ENCODE data around the gene MAFF.
"Not testable (repeated sequence)": the region's sequence is repeated elsewhere in the genome, so short reads cannot be mapped to it uniquely, and the experiment has no call there.

The MAFF gene

DNA sequence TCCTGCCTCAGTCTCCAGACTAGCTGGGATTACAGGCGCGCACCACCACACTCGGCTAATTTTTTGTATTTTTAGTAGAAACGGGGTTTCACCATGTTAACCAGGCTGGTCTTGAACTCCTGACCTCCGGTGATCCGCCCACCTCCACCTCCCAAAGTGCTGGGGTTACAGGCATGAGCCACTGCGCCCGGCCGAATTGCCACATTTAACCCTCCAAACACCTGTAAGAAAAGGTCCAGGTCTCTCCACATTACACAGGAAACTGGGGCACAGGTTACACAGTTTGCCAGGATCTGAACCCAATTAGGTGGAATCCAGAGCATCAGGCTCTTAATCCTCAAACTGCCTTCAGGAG, 24.2 kb upstream of the MAFF start:
- H3K4me3 ChIP-seq (ENCODE audit: low read length); H3K27me3 ChIP-seq (ENCODE audit: control insufficient read depth, insufficient read depth, low read length); DNase-seq (ENCODE audit: low read depth, low spot score); H3K9me3 ChIP-seq (ENCODE audit: control insufficient read depth, insufficient read depth, low read length); H3K27ac ChIP-seq (ENCODE audit: low read length); H3K4me1 ChIP-seq (ENCODE audit: control insufficient read depth, insufficient read depth, low read length); H3K36me3 ChIP-seq (ENCODE audit: control insufficient read depth, insufficient read depth, low read length): not testable (repeated sequence)
- WGBS (ENCODE audit: insufficient coverage, insufficient read length), result no CpG with 5 or more reads among the region's 9 CpGs

DNA sequence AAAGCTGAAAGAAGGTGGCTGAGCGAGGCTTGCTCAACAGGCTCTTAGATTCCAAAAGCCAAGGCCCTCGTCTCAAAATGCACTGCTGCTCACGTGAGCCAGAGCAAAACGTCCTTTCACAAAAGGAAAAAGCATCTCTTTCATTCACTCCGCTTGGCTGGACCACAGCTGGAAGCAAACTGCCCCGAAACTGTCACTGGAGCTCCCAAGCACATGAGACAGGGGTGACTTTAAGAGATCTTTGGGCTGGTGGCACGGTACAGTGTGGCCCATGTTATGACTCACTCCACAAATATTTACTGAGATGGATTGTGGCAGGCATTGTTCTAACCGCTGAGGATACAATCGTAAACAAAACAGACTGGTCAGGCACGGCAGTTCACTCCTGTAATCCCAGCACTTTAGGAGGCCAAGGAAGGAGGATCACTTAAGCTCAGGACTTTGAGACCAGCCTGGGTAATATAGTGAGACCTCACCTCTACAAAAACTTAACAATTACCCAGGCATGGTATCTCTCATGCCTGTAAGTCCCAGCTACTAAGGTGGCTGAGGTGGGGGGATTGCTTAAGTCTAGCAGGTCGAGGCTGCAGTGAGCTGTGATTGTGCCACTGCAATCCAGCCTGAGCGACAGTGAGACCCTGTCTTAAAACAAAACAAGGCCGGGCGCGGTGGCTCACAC, 23.7 kb upstream of the MAFF start:
- no peaks in the 10 kb centered on the region for H3K36me3 ChIP-seq (ENCODE audit: control insufficient read depth, insufficient read depth, low read length)
- no peak for DNase-seq (ENCODE audit: low read depth, low spot score)
- no CpG with 5 or more reads among the region's 15 CpGs for WGBS (ENCODE audit: insufficient coverage, insufficient read length)
- no peaks in the 10 kb centered on the region for H3K9me3 ChIP-seq (ENCODE audit: control insufficient read depth, insufficient read depth, low read length)
- H3K27ac ChIP-seq (ENCODE audit: low read length), result no peak overlapping the region
- no peaks in the 10 kb centered on the region for H3K27me3 ChIP-seq (ENCODE audit: control insufficient read depth, insufficient read depth, low read length)
- H3K4me3 ChIP-seq (ENCODE audit: low read length), result no peak overlapping the region
- peaks cover 8% of the 10 kb centered on the region for H3K4me1 ChIP-seq (ENCODE audit: control insufficient read depth, insufficient read depth, low read length)

DNA sequence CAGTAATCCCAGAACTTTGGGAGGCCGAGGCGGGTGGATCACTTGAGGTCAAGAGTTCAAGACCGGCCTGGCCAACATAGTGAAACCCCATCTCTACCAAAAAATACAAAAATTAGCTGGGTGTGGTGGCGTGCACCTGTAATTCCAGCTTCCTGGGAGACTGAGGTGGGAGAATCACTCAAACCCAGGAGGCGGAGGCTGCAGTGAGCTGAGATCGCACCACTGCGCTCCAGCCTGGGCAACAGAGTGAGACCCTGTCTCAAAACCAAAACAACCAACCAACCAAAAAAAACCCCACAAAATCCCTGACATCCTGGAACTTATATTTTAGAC, 23.2 kb upstream of the MAFF start:
- not testable (repeated sequence) for H3K36me3 ChIP-seq (ENCODE audit: control insufficient read depth, insufficient read depth, low read length); H3K4me3 ChIP-seq (ENCODE audit: low read length); H3K9me3 ChIP-seq (ENCODE audit: control insufficient read depth, insufficient read depth, low read length); DNase-seq (ENCODE audit: low read depth, low spot score); H3K27me3 ChIP-seq (ENCODE audit: control insufficient read depth, insufficient read depth, low read length); H3K27ac ChIP-seq (ENCODE audit: low read length); H3K4me1 ChIP-seq (ENCODE audit: control insufficient read depth, insufficient read depth, low read length)
- WGBS (ENCODE audit: insufficient coverage, insufficient read length), result no CpG with 5 or more reads among the region's 7 CpGs

DNA sequence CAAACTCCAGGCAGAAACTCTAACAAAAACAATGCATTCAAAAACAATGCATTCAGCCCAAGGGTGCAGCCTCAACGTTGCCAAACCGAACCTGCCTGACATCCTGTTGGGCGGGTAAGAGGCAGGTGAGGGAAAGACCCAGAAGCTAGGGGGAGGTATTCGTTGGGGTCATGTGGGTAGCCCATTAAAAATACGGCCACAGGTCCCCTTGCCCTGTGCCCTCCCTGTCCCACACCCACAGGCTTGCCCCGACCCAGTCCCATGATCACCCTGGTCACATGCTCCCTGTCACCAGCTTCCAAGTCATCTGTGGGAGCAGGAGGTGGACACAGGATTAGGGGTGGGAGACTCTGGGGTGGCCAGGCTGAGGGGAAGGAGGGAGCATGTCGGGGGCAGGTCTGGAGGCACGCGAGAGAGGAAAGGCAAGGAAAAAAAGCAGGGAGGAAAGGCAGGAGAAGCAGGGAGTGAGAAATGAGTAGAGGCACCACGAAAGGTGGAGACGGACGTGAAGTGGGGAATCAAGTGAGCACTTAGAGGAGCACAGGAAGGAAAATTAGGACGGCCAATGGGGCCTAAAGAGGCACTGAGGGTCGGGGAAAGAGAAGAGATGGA, 20.8 kb upstream of the MAFF start:
- H3K27ac ChIP-seq (ENCODE audit: low read length), result no peak overlapping the region
- WGBS (ENCODE audit: insufficient coverage, insufficient read length), result no CpG with 5 or more reads among the region's 14 CpGs
- DNase-seq (ENCODE audit: low read depth, low spot score), result no peak
- no peaks in the 10 kb centered on the region for H3K9me3 ChIP-seq (ENCODE audit: control insufficient read depth, insufficient read depth, low read length)
- H3K36me3 ChIP-seq (ENCODE audit: control insufficient read depth, insufficient read depth, low read length), result no peaks in the 10 kb centered on the region
- H3K4me3 ChIP-seq (ENCODE audit: low read length), result peak overlapping the region; percentile 42; the same call in 1 of the 2 replicates
- H3K4me1 ChIP-seq (ENCODE audit: control insufficient read depth, insufficient read depth, low read length), result peaks cover 6% of the 10 kb centered on the region
- H3K27me3 ChIP-seq (ENCODE audit: control insufficient read depth, insufficient read depth, low read length), result no peaks in the 10 kb centered on the region

DNA sequence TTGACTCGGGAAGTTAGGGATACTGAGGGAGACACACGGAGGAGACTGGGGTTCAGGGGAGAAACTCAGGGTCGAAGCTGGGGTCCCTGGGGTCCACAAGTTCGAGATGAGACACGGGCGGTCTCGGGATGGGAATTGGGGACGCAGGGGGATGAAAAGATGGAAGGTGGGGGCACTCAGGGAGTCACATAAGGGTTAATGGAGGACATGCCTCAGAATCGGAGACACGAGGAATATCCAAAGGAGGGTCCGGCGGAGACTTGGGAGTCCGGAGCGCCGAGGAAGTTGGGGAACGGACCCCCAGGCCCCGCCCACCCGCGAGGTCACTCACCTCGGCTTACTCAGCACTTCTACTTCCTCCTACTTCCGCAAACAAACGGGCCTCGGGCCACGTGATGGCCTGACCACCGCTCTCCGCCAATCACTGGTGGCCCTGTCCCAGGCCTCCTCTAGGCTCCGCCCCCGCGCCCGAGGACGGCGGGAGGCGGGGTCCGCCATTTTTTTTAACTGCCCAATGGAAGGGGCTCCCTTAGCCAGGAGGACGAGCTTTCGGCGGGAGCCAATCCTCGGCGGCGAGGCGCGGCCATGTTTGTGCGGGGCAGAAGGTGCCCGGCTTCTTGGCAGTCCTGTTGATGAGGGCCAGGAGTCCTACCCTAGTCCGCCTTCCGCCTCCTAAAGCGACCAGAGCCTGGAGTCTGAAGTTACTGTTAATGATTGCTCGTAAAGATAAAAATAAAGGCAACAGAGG, 20.2 kb upstream of the MAFF start, which contains the start of gene PLA2G6:
Gene PLA2G6, minus strand, starts transcription at position 378 of the 748 bp plus-strand sequence. CDS start 12,404 bp downstream, outside the sequence.
- DNase-seq (ENCODE audit: low read depth, low spot score), result peak; percentile 97
- peak within 1 kb of the TSS; percentile 42; the same call in 1 of the 2 replicates for H3K4me3 ChIP-seq (ENCODE audit: low read length)
- no peaks in the 10 kb centered on the region for H3K36me3 ChIP-seq (ENCODE audit: control insufficient read depth, insufficient read depth, low read length)
- H3K4me1 ChIP-seq (ENCODE audit: control insufficient read depth, insufficient read depth, low read length), result peaks cover 6% of the 10 kb centered on the region
- H3K9me3 ChIP-seq (ENCODE audit: control insufficient read depth, insufficient read depth, low read length), result no peaks in the 10 kb centered on the region
- no peaks in the 10 kb centered on the region for H3K27me3 ChIP-seq (ENCODE audit: control insufficient read depth, insufficient read depth, low read length)
- WGBS (ENCODE audit: insufficient coverage, insufficient read length), result no CpG with 5 or more reads among the region's 48 CpGs
- no peak within 1 kb of the TSS for H3K27ac ChIP-seq (ENCODE audit: low read length)

DNA sequence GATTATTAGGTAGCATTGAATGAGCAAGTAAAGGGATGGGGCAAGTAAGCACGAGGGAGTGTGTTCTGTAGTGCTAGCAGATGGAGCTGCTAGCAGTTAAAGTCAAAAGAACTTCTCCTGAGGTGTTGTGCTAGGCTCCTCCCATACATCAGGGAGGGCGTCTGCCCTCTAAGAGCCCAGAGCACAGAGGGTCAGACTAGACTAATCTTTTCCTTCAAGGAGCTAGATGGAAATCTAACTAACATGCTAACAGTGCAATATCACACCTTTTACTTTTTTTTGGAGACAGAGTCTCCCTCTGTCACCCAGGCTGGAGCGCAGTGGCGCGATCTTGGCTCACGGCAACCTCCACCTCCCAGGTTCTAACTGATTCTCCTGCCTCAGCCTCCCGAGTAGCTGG, 17.0 kb upstream of the MAFF start:
- Histone ChIP-seq H3K27ac (ENCODE audit: low read length) (no peak overlapping the region), H3K9me3 (ENCODE audit: control insufficient read depth, insufficient read depth, low read length) (no peaks in the 10 kb centered on the region), H3K27me3 (ENCODE audit: control insufficient read depth, insufficient read depth, low read length) (no peaks in the 10 kb centered on the region), H3K4me1 (ENCODE audit: control insufficient read depth, insufficient read depth, low read length) (peaks cover 6% of the 10 kb centered on the region), H3K4me3 (ENCODE audit: low read length) (no peak overlapping the region), H3K36me3 (ENCODE audit: control insufficient read depth, insufficient read depth, low read length) (no peaks in the 10 kb centered on the region)
- no CpG with 5 or more reads among the region's 7 CpGs for WGBS (ENCODE audit: insufficient coverage, insufficient read length)
- no peak for DNase-seq (ENCODE audit: low read depth, low spot score)

DNA sequence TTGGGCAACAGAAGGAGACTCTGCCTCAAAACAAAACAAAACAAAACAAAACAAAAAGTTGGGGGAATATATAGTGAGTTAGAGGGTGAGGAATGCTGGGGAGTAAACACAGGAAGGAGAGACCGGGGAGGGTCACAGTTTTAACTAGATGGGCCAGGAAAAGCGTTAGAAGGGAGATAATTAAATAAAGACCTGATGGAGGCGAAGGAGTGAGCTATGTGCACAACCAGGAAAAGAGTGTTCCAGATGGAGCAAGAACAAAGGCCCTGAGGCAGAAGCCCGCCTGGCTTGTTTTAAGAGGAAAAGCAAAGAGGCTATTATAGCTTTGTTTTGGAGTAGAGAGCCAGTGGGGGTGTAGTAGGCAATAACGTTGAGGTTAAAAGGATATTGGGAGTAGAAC, 15.4 kb upstream of the MAFF start:
- H3K9me3 ChIP-seq (ENCODE audit: control insufficient read depth, insufficient read depth, low read length), result no peaks in the 10 kb centered on the region
- DNase-seq (ENCODE audit: low read depth, low spot score), result no peak
- no peaks in the 10 kb centered on the region for H3K4me1 ChIP-seq (ENCODE audit: control insufficient read depth, insufficient read depth, low read length)
- no peaks in the 10 kb centered on the region for H3K36me3 ChIP-seq (ENCODE audit: control insufficient read depth, insufficient read depth, low read length)
- H3K27me3 ChIP-seq (ENCODE audit: control insufficient read depth, insufficient read depth, low read length), result no peaks in the 10 kb centered on the region
- no peak overlapping the region for H3K27ac ChIP-seq (ENCODE audit: low read length)
- H3K4me3 ChIP-seq (ENCODE audit: low read length), result no peak overlapping the region
- 100% methylated on average over 1 of the region's 5 CpGs for WGBS (ENCODE audit: insufficient coverage, insufficient read length)

DNA sequence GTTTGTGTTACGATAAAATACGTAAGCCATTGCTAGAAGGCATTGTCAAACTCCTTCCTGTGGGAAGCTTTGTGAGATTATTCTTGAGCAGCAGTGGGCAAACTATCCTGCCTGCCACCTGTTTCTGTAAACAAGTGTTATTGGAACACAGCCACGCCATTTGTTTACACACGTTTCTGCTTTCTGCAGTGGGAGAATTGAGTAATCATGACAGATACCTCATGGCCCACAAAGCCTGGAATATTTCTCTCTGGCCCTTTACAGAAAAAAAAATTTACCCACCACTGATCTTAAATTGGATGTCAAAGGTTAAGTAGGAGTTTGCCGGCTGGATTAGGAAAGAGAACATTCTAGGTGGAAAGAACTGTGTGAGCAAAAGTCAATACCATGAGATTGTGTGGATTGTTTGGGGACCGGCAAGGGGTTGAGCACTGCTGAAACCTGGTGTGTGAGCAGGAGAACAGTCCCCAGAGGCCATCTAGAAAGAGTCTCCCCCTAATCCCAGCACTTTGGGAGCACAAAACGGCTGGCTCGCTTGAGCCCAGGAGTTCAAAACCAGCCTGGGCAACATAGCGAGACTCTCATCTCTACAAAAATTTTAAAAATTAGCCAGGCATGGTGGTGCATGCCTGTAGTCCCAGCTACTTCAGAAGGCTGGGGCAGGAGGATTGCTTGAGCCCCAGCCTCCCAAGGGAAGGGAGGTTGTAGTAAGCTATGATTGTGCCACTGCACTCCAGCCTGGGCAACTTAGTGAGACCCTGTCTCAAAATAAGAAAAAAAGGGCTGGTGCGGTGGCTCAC, 14.2 kb upstream of the MAFF start:
- no peak overlapping the region for H3K4me3 ChIP-seq (ENCODE audit: low read length)
- WGBS (ENCODE audit: insufficient coverage, insufficient read length), result no CpG with 5 or more reads among the region's 10 CpGs
- H3K36me3 ChIP-seq (ENCODE audit: control insufficient read depth, insufficient read depth, low read length), result no peaks in the 10 kb centered on the region
- H3K27me3 ChIP-seq (ENCODE audit: control insufficient read depth, insufficient read depth, low read length), result no peaks in the 10 kb centered on the region
- H3K4me1 ChIP-seq (ENCODE audit: control insufficient read depth, insufficient read depth, low read length), result no peaks in the 10 kb centered on the region
- no peak for DNase-seq (ENCODE audit: low read depth, low spot score)
- H3K27ac ChIP-seq (ENCODE audit: low read length), result no peak overlapping the region
- no peaks in the 10 kb centered on the region for H3K9me3 ChIP-seq (ENCODE audit: control insufficient read depth, insufficient read depth, low read length)

DNA sequence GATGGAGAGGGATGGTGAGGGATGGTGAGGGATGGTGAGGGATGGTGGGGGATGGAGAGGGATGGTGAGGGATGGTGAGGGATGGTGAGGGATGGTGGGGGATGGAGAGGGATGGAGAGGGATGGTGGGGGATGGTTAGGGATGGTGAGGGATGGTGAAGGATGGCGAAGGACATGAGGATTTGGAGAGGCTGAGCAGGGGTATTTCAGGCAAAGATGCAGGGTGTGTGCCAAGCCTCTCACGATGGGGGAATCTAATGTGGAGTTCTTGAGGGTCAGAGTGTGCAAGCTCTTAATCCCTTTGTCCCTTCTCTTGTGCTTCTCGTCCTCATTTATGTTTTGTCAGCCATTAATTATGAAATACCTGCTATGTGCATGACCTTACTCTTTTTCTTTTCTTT, 12.7 kb upstream of the MAFF start:
- 100% methylated on average over 1 of the region's 3 CpGs for WGBS (ENCODE audit: insufficient coverage, insufficient read length)
- DNase-seq (ENCODE audit: low read depth, low spot score), result no peak
- H3K36me3 ChIP-seq (ENCODE audit: control insufficient read depth, insufficient read depth, low read length), result no peaks in the 10 kb centered on the region
- no peaks in the 10 kb centered on the region for H3K9me3 ChIP-seq (ENCODE audit: control insufficient read depth, insufficient read depth, low read length)
- no peaks in the 10 kb centered on the region for H3K27me3 ChIP-seq (ENCODE audit: control insufficient read depth, insufficient read depth, low read length)
- no peak overlapping the region for H3K4me3 ChIP-seq (ENCODE audit: low read length)
- H3K27ac ChIP-seq (ENCODE audit: low read length), result no peak overlapping the region
- H3K4me1 ChIP-seq (ENCODE audit: control insufficient read depth, insufficient read depth, low read length), result no peaks in the 10 kb centered on the region

DNA sequence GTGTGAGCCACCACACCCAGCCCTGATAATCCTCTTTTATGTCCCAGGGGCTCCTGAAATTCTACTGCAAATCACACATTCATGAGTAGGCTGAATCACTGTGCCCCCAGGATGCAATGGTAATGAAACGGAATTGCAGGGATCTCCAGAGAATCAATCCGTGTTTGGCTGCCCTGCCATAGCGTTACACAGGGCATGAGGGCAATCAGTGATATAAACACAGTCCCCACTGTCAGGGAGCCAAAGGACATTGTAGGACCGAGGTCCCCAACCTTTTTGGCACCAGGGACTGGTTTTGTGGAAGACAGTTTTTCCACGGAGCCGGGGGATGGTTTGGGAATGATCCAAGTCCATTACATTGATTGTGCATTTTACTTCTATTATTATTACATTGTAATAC, 11.2 kb upstream of the MAFF start:
- Histone ChIP-seq H3K36me3 (ENCODE audit: control insufficient read depth, insufficient read depth, low read length) (no peaks in the 10 kb centered on the region), H3K9me3 (ENCODE audit: control insufficient read depth, insufficient read depth, low read length) (no peaks in the 10 kb centered on the region), H3K4me1 (ENCODE audit: control insufficient read depth, insufficient read depth, low read length) (peaks cover 1% of the 10 kb centered on the region; the same call in 1 of the 2 replicates), H3K4me3 (ENCODE audit: low read length) (no peak overlapping the region), H3K27me3 (ENCODE audit: control insufficient read depth, insufficient read depth, low read length) (no peaks in the 10 kb centered on the region), H3K27ac (ENCODE audit: low read length) (no peak overlapping the region)
- no CpG with 5 or more reads among the region's 6 CpGs for WGBS (ENCODE audit: insufficient coverage, insufficient read length)
- no peak for DNase-seq (ENCODE audit: low read depth, low spot score)

Data from iPS DF 6.9 (cell line).